NCI-H1436 (cell line): ENCODE results near the gene TPRG1L.

Experiments used
- DNase-seq: peaks from one replicate; lab custom pipeline; 2025; lab: John Stamatoyannopoulos, UW

The TPRG1L gene

GRCh38 chr1:3664700-3665375 is 40.0 kb downstream of the TPRG1L start:
- DNase-seq: no peak

GRCh38 chr1:3668148-3668547 is 43.3 kb downstream of the TPRG1L start:
- DNase-seq: no peak

GRCh38 chr1:3668585-3669300 is 43.9 kb downstream of the TPRG1L start:
- DNase-seq: peak; percentile 60

GRCh38 chr1:3669421-3669821 is 44.6 kb downstream of the TPRG1L start:
- DNase-seq: no peak

- DNase-seq: no peak
Observed at GRCh38 chr1:3669971-3670431, 45.2 kb downstream of the TPRG1L start.

GRCh38 chr1:3670823-3671265 is 46.0 kb downstream of the TPRG1L start:
- DNase-seq: no peak

- no peak for DNase-seq
Observed at GRCh38 chr1:3671371-3672180, 46.8 kb downstream of the TPRG1L start.

GRCh38 chr1:3672231-3672970 is 47.6 kb downstream of the TPRG1L start:
- DNase-seq: no peak

- DNase-seq: no peak
Observed at GRCh38 chr1:3672971-3673361, 48.2 kb downstream of the TPRG1L start.

GRCh38 chr1:3673381-3674099 is 48.7 kb downstream of the TPRG1L start:
- DNase-seq: no peak

- DNase-seq: no peak
Observed at GRCh38 chr1:3674100-3675094, 49.6 kb downstream of the TPRG1L start.

- DNase-seq: no peak
Observed at GRCh38 chr1:3675436-3675835, 50.6 kb downstream of the TPRG1L start.

- DNase-seq: no peak
Observed at GRCh38 chr1:3676581-3677470, 52.0 kb downstream of the TPRG1L start.

- no peak for DNase-seq
Observed at GRCh38 chr1:3677484-3677883, 52.7 kb downstream of the TPRG1L start.

GRCh38 chr1:3678361-3679097 is 53.7 kb downstream of the TPRG1L start:
- DNase-seq: no peak

- no peak for DNase-seq
Observed at GRCh38 chr1:3679098-3679555, 54.3 kb downstream of the TPRG1L start.
